IMR-90 (cell line): ENCODE measurements around the gene SEC14L6. TPM values are rescaled to one million over a fixed set of nuclear protein-coding genes. Genes with fewer than 3 reads are reported as not detected.
A peak's percentile ranks its signal among the peaks of the same experiment; 100 is the strongest.

Experiments
- ATAC-seq: fragments of 200-7000 bp; cut with Tn5 transposase; 2 replicates; pipeline ENCODE4 v1.9.1; 2020; ENCODE audit warnings: low read depth, mild to moderate bottlenecking, moderate library complexity
- BruUV-seq: library from RNA; stranded (reverse); fragments of 400-500 nt; replicated peaks from 2 replicates; lab custom pipeline; 2021; lab: Mats Ljungman, UMichigan
- CTCF ChIA-PET: fragments of 300-600 bp; formaldehyde crosslinking; extraction: SDS; loops from one replicate; lab custom pipeline; 2021; ENCODE audit warnings: antibody characterized with exemption; lab: Yijun Ruan, JAX
- POLR2A ChIA-PET: fragments of 300-600 bp; sonication (Branson Sonifier 250); formaldehyde crosslinking; loops from one replicate; lab custom pipeline; 2022; ENCODE audit warnings: antibody characterized with exemption; ENCODE audit not compliant: unreplicated experiment; lab: Charles Lee
- DNase-seq: peaks from one replicate; pipeline ENCODE4 v3.0.0; 2013
- H2AFZ ChIP-seq: replicated peaks from 2 replicates; pipeline ENCODE3; 2013; ENCODE audit warnings: low read length, mild to moderate bottlenecking; ENCODE audit not compliant: poor library complexity
- H2AK5ac ChIP-seq: 2 replicates; pipeline ENCODE4 v1.6.1; 2013; ENCODE audit warnings: low read depth, low read length, inconsistent platforms
- H2AK9ac ChIP-seq: replicated peaks from 2 replicates; pipeline ENCODE3; 2013; ENCODE audit warnings: mild to moderate bottlenecking, low read depth, low read length, moderate library complexity; ENCODE audit not compliant: poor library complexity
- H2BK120ac ChIP-seq: 2 replicates; pipeline ENCODE4 v1.6.1; 2013; ENCODE audit warnings: low read depth, low read length, inconsistent platforms
- H2BK15ac ChIP-seq: 3 replicates; pipeline ENCODE4 v1.6.1; 2013; ENCODE audit warnings: low read depth, low read length, inconsistent platforms
- H2BK20ac ChIP-seq: 2 replicates; pipeline ENCODE4 v1.6.1; 2013; ENCODE audit warnings: low read depth, mild to moderate bottlenecking, inconsistent platforms, low read length, moderate library complexity
- H2BK5ac ChIP-seq: 2 replicates; pipeline ENCODE4 v1.6.1; 2013; ENCODE audit warnings: mild to moderate bottlenecking, low read depth, low read length, inconsistent platforms; ENCODE audit not compliant: poor library complexity, severe bottlenecking
- H3K14ac ChIP-seq: replicated peaks from 2 replicates; pipeline ENCODE4 v1.6.1; 2013; ENCODE audit warnings: low read depth, low read length, inconsistent platforms
- H3K18ac ChIP-seq: 2 replicates; pipeline ENCODE4 v1.6.1; 2013; ENCODE audit warnings: low read depth, low read length, control low read depth
- H3K23ac ChIP-seq: 2 replicates; pipeline ENCODE4 v1.6.1; 2013; ENCODE audit warnings: low read depth, low read length, inconsistent platforms
- H3K27ac ChIP-seq: 2 replicates; pipeline ENCODE4 v1.5.1; 2013; ENCODE audit warnings: mild to moderate bottlenecking, control low read depth, low read length; ENCODE audit not compliant: insufficient read depth
- H3K27me3 ChIP-seq: 2 replicates; pipeline ENCODE4 v1.6.1; 2013; ENCODE audit warnings: low read length; ENCODE audit not compliant: control insufficient read depth, insufficient read depth
- H3K36me3 ChIP-seq: 2 replicates; pipeline ENCODE4 v1.6.1; 2013; ENCODE audit warnings: low read length, mixed read lengths; ENCODE audit not compliant: control insufficient read depth, insufficient read depth
- H3K4ac ChIP-seq: 2 replicates; pipeline ENCODE4 v1.6.1; 2013; ENCODE audit warnings: low read depth, low read length, inconsistent platforms
- H3K4me1 ChIP-seq: 2 replicates; pipeline ENCODE4 v1.6.1; 2013; ENCODE audit warnings: low read length, mixed read lengths; ENCODE audit not compliant: control insufficient read depth, insufficient read depth
- H3K4me2 ChIP-seq: 2 replicates; pipeline ENCODE4 v1.6.1; 2013; ENCODE audit warnings: low read depth, mild to moderate bottlenecking, control low read depth, low read length, moderate library complexity
- H3K4me3 ChIP-seq: 2 replicates; pipeline ENCODE4 v1.5.1; 2013; ENCODE audit warnings: low read depth, mild to moderate bottlenecking, control low read depth, low read length, moderate library complexity; ENCODE audit not compliant: insufficient read depth
- H3K56ac ChIP-seq: 2 replicates; pipeline ENCODE4 v1.6.1; 2013; ENCODE audit warnings: low read length, inconsistent platforms; ENCODE audit not compliant: insufficient read depth; ENCODE audit errors: extremely low read depth
- H3K79me1 ChIP-seq, 2 experiments: 2 replicates each; pipeline ENCODE4 v1.6.1; 2013; ENCODE audit warnings: low read length in 2 of 2, inconsistent platforms in 1 of 2, low read depth in 1 of 2
- H3K9ac ChIP-seq: 2 replicates; pipeline ENCODE4 v1.6.1; 2013; ENCODE audit warnings: low read depth, low read length, control low read depth
- H3K9me1 ChIP-seq: 2 replicates; pipeline ENCODE4 v1.6.1; 2013; ENCODE audit warnings: low read length, inconsistent platforms; ENCODE audit not compliant: insufficient read depth
- H3K9me3 ChIP-seq: 2 replicates; pipeline ENCODE4 v1.6.1; 2013; ENCODE audit warnings: low read length; ENCODE audit not compliant: control insufficient read depth, insufficient read depth
- H4K20me1 ChIP-seq: 2 replicates; pipeline ENCODE4 v1.6.1; 2013; ENCODE audit warnings: low read length, inconsistent platforms; ENCODE audit not compliant: insufficient read depth
- H4K5ac ChIP-seq: 2 replicates; pipeline ENCODE4 v1.6.1; 2013; ENCODE audit warnings: mild to moderate bottlenecking, low read depth, low read length, control low read depth
- H4K8ac ChIP-seq, 2 experiments: 2 replicates each; pipeline ENCODE4 v1.6.1; 2013; ENCODE audit warnings: low read depth in 2 of 2, low read length in 2 of 2, control low read depth in 1 of 2, inconsistent platforms in 1 of 2
- H4K91ac ChIP-seq: 2 replicates; pipeline ENCODE4 v1.6.1; 2013; ENCODE audit warnings: low read depth, low read length, inconsistent platforms; ENCODE audit not compliant: insufficient read depth
- BHLHE40 ChIP-seq: fragments of 150-350 bp; IDR thresholded peaks from 2 replicates; pipeline ENCODE4 v1.6.1; 2016; ENCODE audit warnings: mild to moderate bottlenecking, low read depth, low read length
- CEBPB ChIP-seq: IDR thresholded peaks from 2 replicates; pipeline ENCODE4 v1.6.1; 2012; ENCODE audit warnings: low read depth, low read length, improper control_type of control experiment
- FOS ChIP-seq: fragments of 150-350 bp; IDR thresholded peaks from 2 replicates; pipeline ENCODE4 v1.6.1; 2016; ENCODE audit warnings: low read depth, low read length
- MAFK ChIP-seq: IDR thresholded peaks from 2 replicates; pipeline ENCODE4 v1.6.1; 2012; ENCODE audit warnings: low read depth, low read length, improper control_type of control experiment
- MAZ ChIP-seq: IDR thresholded peaks from 2 replicates; pipeline ENCODE4 v1.6.1; 2012; ENCODE audit warnings: low read depth, mild to moderate bottlenecking, low read length, improper control_type of control experiment, moderate library complexity, borderline replicate concordance
- MXI1 ChIP-seq: IDR thresholded peaks from 2 replicates; pipeline ENCODE4 v1.6.1; 2012; ENCODE audit warnings: low read depth, mild to moderate bottlenecking, low read length, moderate library complexity, borderline replicate concordance
- NFE2L2 ChIP-seq: fragments of 150-350 bp; IDR thresholded peaks from 2 replicates; pipeline ENCODE4 v1.6.1; 2016; ENCODE audit warnings: low read depth, mild to moderate bottlenecking, low read length
- POLR2A ChIP-seq: IDR thresholded peaks from 2 replicates; pipeline ENCODE4 v1.6.1; 2012; ENCODE audit warnings: mild to moderate bottlenecking, low read depth, low read length
- RAD21 ChIP-seq: IDR thresholded peaks from 2 replicates; pipeline ENCODE4 v1.6.1; 2012; ENCODE audit warnings: low read length, improper control_type of control experiment
- RCOR1 ChIP-seq: IDR thresholded peaks from 2 replicates; pipeline ENCODE4 v1.6.1; 2012; ENCODE audit warnings: mild to moderate bottlenecking, low read length, improper control_type of control experiment; ENCODE audit not compliant: insufficient replicate concordance
- RFX5 ChIP-seq: IDR thresholded peaks from 2 replicates; pipeline ENCODE4 v1.8.0; 2012; ENCODE audit warnings: low read depth, mild to moderate bottlenecking, low read length, moderate library complexity
- SMC3 ChIP-seq: fragments of 150-350 bp; IDR thresholded peaks from 2 replicates; pipeline ENCODE4 v1.6.1; 2016; ENCODE audit warnings: low read depth, mild to moderate bottlenecking, antibody characterized with exemption, low read length, moderate library complexity
- WGBS, 2 experiments: methylation state at CpG; one replicate each; pipeline versions ENCODE4 v1.1.5 to v1.1.7; 2013; ENCODE audit warnings: missing lambda C conversion rate in 2 of 2; ENCODE audit not compliant: insufficient read length in 1 of 2; ENCODE audit errors: extremely low coverage in 2 of 2; 5-methylcytosine and 5-hydroxymethylcytosine counted together
- dilution Hi-C: fragments of 300-500 bp; cut with HindIII; formaldehyde crosslinking; loops from one replicate; pipeline ENCODE4 v1.14.3; 2018; ENCODE audit warnings: low sequenced_read_pairs; ENCODE audit not compliant: unreplicated experiment
- in situ Hi-C: fragments of 300-500 bp; cut with MboI; formaldehyde crosslinking; loops from 3 replicates; pipeline ENCODE4 v1.14.3; 2019; ENCODE audit warnings: low sequenced_read_pairs, inconsistent platforms, mixed read lengths
- intact Hi-C: fragments of 100-400 bp; cut with micrococcal nuclease; formaldehyde crosslinking; loops from 2 replicates; pipeline ENCODE4 v1.10.0; 2022
- polyA plus RNA-seq, 3 experiments: library from polyadenylated mRNA; depleted of rRNA; stranded (reverse); fragments of >200 nt; gene quantifications; 2 replicates each; pipeline ENCODE4 v1.2.3, GENCODE V29; 2012; ENCODE audit warnings: low replicate concordance in 1 of 3
- total RNA-seq: library from RNA; depleted of rRNA; stranded (reverse); fragments of >200 nt; gene quantifications from 2 replicates; pipeline ENCODE4 v1.2.3, GENCODE V29; 2012
- TF ChIP-seq, protein P1 (sequence below): fragments of 150-350 bp; IDR thresholded peaks from 2 replicates; pipeline ENCODE4 v1.6.1; 2017; ENCODE audit warnings: mild to moderate bottlenecking, antibody characterized with exemption, low read length, low read depth
- TF ChIP-seq, protein P2 (sequence below): fragments of 150-350 bp; IDR thresholded peaks from 2 replicates; pipeline ENCODE4 v1.6.1; 2016; ENCODE audit warnings: low read depth, mild to moderate bottlenecking, low read length, moderate library complexity, borderline replicate concordance

SEC14L6 gene
- total and polyA plus RNA-seq, 2 of the 4 experiments (the other 2 are of a cell fraction) = 0.09 TPM; not detected in 1

DNA sequence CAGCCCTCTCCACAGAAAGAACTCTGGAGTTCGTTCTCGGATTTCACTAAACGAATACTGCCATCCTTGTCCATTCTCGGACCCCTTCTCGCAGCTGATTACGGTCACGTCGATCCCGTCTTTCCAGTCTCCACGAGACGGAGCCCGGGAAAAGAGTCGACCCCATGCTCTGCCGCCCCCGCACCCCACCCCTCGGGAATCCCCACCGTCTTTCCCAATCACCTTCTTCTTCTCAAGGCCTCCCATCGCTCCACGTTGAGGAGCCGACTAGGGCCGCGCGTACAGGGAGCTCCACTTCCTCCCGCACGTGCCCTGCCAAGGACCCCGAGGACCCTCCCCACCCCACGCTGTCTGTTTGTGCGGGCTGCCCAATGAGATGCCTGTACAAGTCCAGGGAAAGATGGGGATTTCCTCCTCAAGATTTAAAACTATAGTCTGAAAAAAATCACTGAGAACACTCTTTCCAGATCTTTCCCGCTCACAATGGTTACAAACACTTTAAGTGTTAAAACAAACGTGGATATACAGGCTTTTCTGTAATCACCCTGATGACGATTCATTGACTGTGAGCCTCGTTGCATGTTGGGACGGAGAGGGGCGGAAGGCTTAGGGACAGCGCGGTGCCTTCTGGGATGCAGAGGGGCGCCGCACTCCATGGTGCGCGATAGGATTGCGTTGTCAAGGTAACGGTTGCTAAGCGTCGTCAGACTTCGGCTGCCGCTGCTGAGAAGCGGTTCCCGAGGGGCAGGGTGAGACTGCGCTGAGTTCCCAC is 45.2 kb upstream of the SEC14L6 start, which contains the start of gene PES1:
Gene PES1 (minus strand): TSS at position 323 of the 772 bp plus-strand sequence. CDS start 77 bp downstream, at position 246.
- peak; percentile 99 for ATAC-seq
- Histone ChIP-seq H2BK5ac (peak within 1 kb of the TSS; percentile 98), H3K27ac (peak within 1 kb of the TSS; percentile 67), H3K9ac (peak within 1 kb of the TSS; percentile 90), H3K36me3 (peaks cover 22% of the 10 kb centered on the region), H2AK5ac (peak within 1 kb of the TSS; percentile 81), H4K5ac (peak within 1 kb of the TSS; percentile 81), H4K8ac (peak within 1 kb of the TSS; percentile 86 to 88), H2BK15ac (peak within 1 kb of the TSS; percentile 49; the same call in 1 of the 3 replicates), H4K20me1 (peaks cover 11% of the 10 kb centered on the region; the same call in 1 of the 2 replicates), H3K79me1 (peaks cover 31 to 38% of the 10 kb centered on the region in 2 experiments), H3K4ac (peak within 1 kb of the TSS; percentile 67), H3K27me3 (peaks cover 11% of the 10 kb centered on the region), H3K9me1 (0 out of 2 replicates have a peak, but pooled peaks cover 4% of the 10 kb centered on the region), H4K91ac (peak within 1 kb of the TSS; percentile 65), H3K18ac (peak within 1 kb of the TSS; percentile 86), H3K4me1 (no peaks in the 10 kb centered on the region), H2BK120ac (peak within 1 kb of the TSS; percentile 80), H3K56ac (peak within 1 kb of the TSS; percentile 92), H2BK20ac (peak within 1 kb of the TSS; percentile 35; the same call in 1 of the 2 replicates), H3K4me2 (peak within 1 kb of the TSS; percentile 99), H3K4me3 (peak within 1 kb of the TSS; percentile 96), H3K14ac (peak within 1 kb of the TSS; percentile 71), H3K23ac (peak within 1 kb of the TSS; percentile 64), H2AFZ (peak within 1 kb of the TSS; percentile 73), H2AK9ac (peak within 1 kb of the TSS; percentile 87), H3K9me3 (no peaks in the 10 kb centered on the region)
- WGBS, 2 experiments = 1% methylated on average over 16 of the region's 49 CpGs; no CpG with 5 or more reads in 1 of the 2 experiments
- intact Hi-C loops = no loop called here
- POLR2A ChIA-PET = no interaction called here
- in situ Hi-C loops = no loop called here
- dilution Hi-C loops = no loop called here
- no TSS peak for BruUV-seq
- peak; percentile 99 for DNase-seq
- CTCF ChIA-PET = interaction anchor here (1.1 to 1.4 kb wide), 2 partner anchors 9 to 14 kb away, joined by 3 read pairs; no protein-coding TSS in a partner anchor
- TF ChIP-seq MXI1 = peak; percentile 99
- TF ChIP-seq CEBPB = no peak
- TF ChIP-seq MAZ = peak; percentile 54; the same call in 1 of the 2 replicates
- TF ChIP-seq NFE2L2 = no peak
- peak; percentile 99 for TF ChIP-seq BHLHE40
- TF ChIP-seq MAFK = no peak
- no peak for TF ChIP-seq SMC3
- TF ChIP-seq FOS = 0 out of 2 replicates have a peak, but pooled peaks have one; percentile 15
- peak; percentile 74 for TF ChIP-seq POLR2A
- TF ChIP-seq, protein P1, sequence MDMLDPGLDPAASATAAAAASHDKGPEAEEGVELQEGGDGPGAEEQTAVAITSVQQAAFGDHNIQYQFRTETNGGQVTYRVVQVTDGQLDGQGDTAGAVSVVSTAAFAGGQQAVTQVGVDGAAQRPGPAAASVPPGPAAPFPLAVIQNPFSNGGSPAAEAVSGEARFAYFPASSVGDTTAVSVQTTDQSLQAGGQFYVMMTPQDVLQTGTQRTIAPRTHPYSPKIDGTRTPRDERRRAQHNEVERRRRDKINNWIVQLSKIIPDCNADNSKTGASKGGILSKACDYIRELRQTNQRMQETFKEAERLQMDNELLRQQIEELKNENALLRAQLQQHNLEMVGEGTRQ = peak; percentile 88
- TF ChIP-seq, protein P2, sequence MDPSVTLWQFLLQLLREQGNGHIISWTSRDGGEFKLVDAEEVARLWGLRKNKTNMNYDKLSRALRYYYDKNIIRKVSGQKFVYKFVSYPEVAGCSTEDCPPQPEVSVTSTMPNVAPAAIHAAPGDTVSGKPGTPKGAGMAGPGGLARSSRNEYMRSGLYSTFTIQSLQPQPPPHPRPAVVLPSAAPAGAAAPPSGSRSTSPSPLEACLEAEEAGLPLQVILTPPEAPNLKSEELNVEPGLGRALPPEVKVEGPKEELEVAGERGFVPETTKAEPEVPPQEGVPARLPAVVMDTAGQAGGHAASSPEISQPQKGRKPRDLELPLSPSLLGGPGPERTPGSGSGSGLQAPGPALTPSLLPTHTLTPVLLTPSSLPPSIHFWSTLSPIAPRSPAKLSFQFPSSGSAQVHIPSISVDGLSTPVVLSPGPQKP = no peak
- no peak for TF ChIP-seq RAD21
- TF ChIP-seq RCOR1 = no peak
- TF ChIP-seq RFX5 = peak; percentile 68
